NOMO-1 treated with dmso at 0.1 percent for 144 hours (cell line): ENCODE measurements around the gene SRGAP1.
"Not testable (repeated sequence)": the region's sequence is repeated elsewhere in the genome, so short reads cannot be mapped to it uniquely, and the experiment has no call there.

Experiments used
- DNase-seq: peaks from one replicate; lab custom pipeline; 2025; ENCODE audit not compliant: unreplicated experiment; lab: John Stamatoyannopoulos, UW

Gene SRGAP1

GRCh38 chr12:64036414-64036813, 191.9 kb downstream of the SRGAP1 start:
- no peak for DNase-seq

GRCh38 chr12:64039281-64039871, 194.9 kb downstream of the SRGAP1 start:
- DNase-seq, result no peak

GRCh38 chr12:64042911-64043310, 198.4 kb downstream of the SRGAP1 start:
- DNase-seq, result no peak

DNA sequence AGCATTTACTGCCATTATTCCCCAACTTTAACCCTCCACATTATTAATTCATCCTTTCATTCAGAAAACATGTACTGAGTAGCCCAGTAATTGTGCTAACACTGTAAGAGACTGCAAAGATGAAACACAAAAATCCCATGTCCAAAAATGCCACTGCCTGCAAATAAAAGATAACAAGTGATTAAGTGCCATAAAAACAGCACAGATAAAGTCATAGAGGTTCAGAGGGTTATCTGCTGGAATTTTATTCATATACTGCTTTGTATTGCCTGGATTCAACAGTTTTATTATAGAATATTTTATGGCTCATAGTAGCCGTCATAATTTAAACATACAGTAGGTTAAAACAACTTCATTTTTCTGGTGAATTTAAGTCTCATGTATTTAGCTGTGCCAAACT, 199.7 kb downstream of the SRGAP1 start:
- no peak for DNase-seq

- DNase-seq, result no peak
These were observed 206.6 kb downstream of the SRGAP1 start for GRCh38 chr12:64051057-64051456.

DNA sequence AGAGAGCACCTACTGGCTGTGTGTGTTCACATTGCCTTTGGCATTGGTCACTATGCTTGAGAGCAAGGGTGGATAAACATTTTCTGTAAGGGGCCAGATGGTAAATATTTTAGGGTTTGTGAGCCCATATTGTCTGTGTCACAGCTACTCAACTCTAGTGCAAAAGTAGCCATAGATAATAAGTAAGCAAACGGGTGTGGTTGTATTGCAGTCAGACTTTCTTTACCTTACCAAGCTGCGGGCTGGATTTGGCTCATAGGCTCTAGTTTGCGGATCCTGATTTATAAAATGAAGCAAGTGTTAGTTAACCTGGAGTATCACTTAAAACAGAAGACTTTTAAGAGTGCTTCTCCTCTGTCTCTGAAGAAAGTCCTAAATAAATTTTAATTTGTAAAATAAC, 208.6 kb downstream of the SRGAP1 start:
- DNase-seq, result no peak

DNA sequence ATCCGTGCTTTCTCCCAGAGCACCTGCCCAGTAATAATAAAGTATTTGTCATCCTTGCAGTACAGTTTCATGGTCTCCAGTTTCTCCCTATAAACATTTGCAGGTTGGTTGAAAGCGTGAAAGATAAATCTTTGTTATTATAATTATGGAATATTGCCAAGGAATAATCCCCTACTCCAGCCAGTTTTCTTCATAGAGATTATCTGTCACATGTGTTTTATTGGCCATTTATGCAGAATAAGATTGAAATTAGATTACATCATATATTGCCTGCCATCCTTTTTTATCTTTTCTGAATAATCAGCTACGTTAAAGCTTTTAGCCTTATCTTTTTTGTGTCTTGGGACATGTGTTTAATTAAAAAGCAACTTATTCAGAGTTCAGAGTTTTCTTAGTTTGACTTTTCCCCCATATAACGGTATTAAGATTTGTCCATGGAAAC, 209.6 kb downstream of the SRGAP1 start:
- DNase-seq, result no peak

GRCh38 chr12:64056741-64057140, 212.2 kb downstream of the SRGAP1 start:
- DNase-seq, result no peak

GRCh38 chr12:64057706-64058105, 213.2 kb downstream of the SRGAP1 start:
- DNase-seq, result no peak

GRCh38 chr12:64058541-64059265, 214.2 kb downstream of the SRGAP1 start:
- no peak for DNase-seq

GRCh38 chr12:64059685-64060084, 215.2 kb downstream of the SRGAP1 start:
- DNase-seq, result no peak

DNA sequence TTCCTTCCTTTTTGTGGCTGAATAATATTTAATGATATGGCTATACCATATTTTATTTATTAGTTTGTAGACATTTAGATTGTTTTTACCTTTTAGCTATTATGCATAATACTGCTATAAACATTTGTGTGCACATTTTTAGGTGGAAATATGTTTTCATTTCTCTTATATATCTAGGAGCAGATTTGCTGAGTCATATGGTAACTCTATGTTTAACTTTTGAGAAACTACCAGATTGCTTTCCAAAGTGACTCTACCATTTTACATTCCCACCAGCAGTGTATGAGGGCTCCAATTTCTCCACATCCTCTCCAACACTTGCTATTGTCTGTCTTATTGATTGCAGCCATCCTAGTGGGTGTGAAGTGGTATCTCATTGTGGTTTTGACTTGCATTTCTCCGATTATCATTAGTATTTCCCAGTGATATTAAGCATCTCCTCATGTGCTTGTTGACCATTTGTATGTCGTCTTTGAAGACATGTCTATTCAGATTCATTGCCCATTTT, 217.4 kb downstream of the SRGAP1 start:
- no peak for DNase-seq

DNA sequence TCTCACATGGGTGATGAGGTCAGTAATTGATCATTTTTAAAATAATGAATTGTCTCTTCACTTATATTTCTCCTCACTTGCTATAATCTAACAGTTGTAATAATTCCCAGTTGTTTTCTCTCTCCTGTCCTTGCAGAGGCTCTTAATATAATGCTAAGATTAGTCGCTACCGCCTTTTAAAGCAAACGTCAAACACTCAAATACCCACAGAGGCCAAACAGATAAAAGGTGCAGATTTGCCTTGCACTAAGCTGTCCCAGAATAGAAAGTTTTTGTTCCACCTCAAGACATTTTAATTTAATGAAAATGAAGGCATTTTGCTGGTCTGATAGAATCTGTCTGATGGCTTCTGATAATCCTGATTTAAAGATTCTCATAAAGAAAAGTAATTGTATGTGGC, 218.6 kb downstream of the SRGAP1 start:
- DNase-seq, result no peak

DNA sequence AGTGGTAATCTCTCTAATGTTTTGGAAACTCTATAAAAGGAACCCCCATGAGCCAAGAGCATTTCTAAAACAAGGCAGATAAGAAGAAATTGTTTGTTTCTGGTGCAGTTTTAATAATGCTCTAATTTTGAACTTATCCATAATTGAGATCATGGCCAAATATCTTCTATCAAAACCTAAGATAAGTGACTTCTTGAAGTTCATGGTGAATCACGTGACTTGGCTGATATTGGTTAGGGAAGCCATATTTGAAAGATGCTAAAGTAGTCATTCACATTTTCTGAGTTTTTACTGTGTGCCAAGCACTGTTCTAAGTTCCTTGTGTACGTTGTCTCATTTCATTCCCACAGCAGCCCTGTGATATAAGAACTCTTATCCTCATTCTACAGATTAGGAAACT, 219.7 kb downstream of the SRGAP1 start:
- no peak for DNase-seq

GRCh38 chr12:64064706-64065105, 220.2 kb downstream of the SRGAP1 start:
- no peak for DNase-seq

GRCh38 chr12:64065881-64066451, 221.5 kb downstream of the SRGAP1 start:
- no peak for DNase-seq

- no peak for DNase-seq
These were observed 222.3 kb downstream of the SRGAP1 start for GRCh38 chr12:64066776-64067175.

DNA sequence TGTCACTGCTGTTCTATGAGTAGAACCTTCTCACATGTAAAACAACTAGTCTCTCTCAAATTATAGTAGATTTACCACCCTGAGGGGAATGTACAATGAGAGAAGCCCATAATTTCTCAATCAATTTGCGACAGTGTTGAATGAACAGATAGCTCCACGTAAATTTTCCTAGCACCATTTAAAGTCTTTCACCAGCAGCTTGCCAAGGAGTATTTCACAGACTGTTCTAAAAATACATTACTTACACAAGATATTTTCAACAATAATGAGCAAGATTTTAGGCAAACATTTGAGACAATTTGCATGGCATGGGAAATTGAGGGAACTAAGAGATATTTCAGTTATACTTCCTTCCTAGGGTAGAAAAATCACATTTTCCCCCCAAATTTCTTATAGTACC, 226.0 kb downstream of the SRGAP1 start:
- DNase-seq, result no peak

GRCh38 chr12:64072916-64073575, 228.5 kb downstream of the SRGAP1 start:
- no peak for DNase-seq

GRCh38 chr12:64076565-64076964, 232.1 kb downstream of the SRGAP1 start:
- not testable (repeated sequence) for DNase-seq

DNA sequence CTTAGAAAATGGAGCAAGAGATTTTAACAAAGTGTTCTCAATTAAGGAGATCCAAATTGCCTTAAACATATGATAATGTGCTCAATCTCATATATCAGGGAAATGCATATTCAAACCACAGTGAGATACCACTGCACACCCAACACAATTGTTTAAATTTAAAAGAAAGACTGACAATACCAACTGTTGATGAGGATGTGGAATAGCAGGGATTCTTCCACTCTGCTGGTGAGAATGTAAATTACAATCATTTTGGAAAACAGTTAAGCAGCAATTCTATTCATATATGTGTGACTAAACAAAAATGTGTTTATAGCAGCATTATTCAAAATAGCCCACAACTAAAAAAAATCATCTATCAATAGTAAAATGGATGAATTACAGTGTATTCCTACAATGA, 233.4 kb downstream of the SRGAP1 start:
- DNase-seq, result no peak
